DOHH2 (cell line): ENCODE measurements around the gene RNF39.

Source experiments
- H3F3A ChIP-seq: fragments of 200-600 bp; sonication (generic), shearing (Covaris generic); 2 replicates; pipeline ENCODE4 v1.6.0; 2016; ENCODE audit warnings: antibody characterized with exemption, mild to moderate bottlenecking; ENCODE audit not compliant: control insufficient read depth, insufficient read depth
- H3K27ac ChIP-seq: fragments of 200-600 bp; sonication (generic); 2 replicates; pipeline ENCODE4 v1.5.1; 2014; ENCODE audit warnings: low read depth, mild to moderate bottlenecking, low read length, moderate library complexity
- H3K27me3 ChIP-seq: fragments of 200-600 bp; sonication (generic); 2 replicates; pipeline ENCODE4 v1.6.1; 2014; ENCODE audit warnings: mild to moderate bottlenecking, low read length, mixed read lengths; ENCODE audit not compliant: control insufficient read depth
- H3K36me3 ChIP-seq: fragments of 200-600 bp; sonication (generic); 2 replicates; pipeline ENCODE4 v1.6.1; 2014; ENCODE audit warnings: mild to moderate bottlenecking, low read length, moderate library complexity, mixed read lengths; ENCODE audit not compliant: control insufficient read depth
- H3K4me1 ChIP-seq: fragments of 200-600 bp; sonication (generic); 2 replicates; pipeline ENCODE4 v1.6.1; 2014; ENCODE audit warnings: mild to moderate bottlenecking, low read length, mixed read lengths; ENCODE audit not compliant: control insufficient read depth
- H3K4me2 ChIP-seq: fragments of 200-600 bp; sonication (generic); 2 replicates; pipeline ENCODE4 v1.6.0; 2014; ENCODE audit warnings: mild to moderate bottlenecking, low read length, moderate library complexity
- H3K4me3 ChIP-seq: fragments of 200-600 bp; sonication (generic); 2 replicates; pipeline ENCODE4 v1.5.1; 2014; ENCODE audit warnings: mild to moderate bottlenecking, low read length, mixed read lengths
- H3K79me2 ChIP-seq: fragments of 200-600 bp; sonication (generic); 2 replicates; pipeline ENCODE4 v1.6.1; 2014; ENCODE audit warnings: mild to moderate bottlenecking, low read length, mixed read lengths; ENCODE audit not compliant: control insufficient read depth
- H3K9me2 ChIP-seq: fragments of 200-600 bp; sonication (generic); replicated peaks from 2 replicates; pipeline ENCODE4 v1.6.1; 2014; ENCODE audit warnings: mild to moderate bottlenecking, low read length, mixed read lengths; ENCODE audit not compliant: control insufficient read depth
- H3K9me3 ChIP-seq: fragments of 200-600 bp; sonication (generic); 2 replicates; pipeline ENCODE4 v1.6.1; 2014; ENCODE audit warnings: antibody characterized with exemption, low read length, mixed read lengths; ENCODE audit not compliant: control insufficient read depth, insufficient read depth
- H4K20me1 ChIP-seq: fragments of 200-600 bp; sonication (generic); 2 replicates; pipeline ENCODE4 v1.6.0; 2014; ENCODE audit warnings: low read depth, mild to moderate bottlenecking, antibody characterized with exemption, low read length, moderate library complexity; ENCODE audit not compliant: control insufficient read depth, insufficient read depth
- EZH2phosphoT487 ChIP-seq: fragments of 200-600 bp; sonication (generic); IDR thresholded peaks from 2 replicates; pipeline ENCODE4 v1.6.1; 2017; ENCODE audit warnings: borderline replicate concordance, mild to moderate bottlenecking, antibody characterized with exemption, low read length, moderate library complexity, mixed read lengths
- TF ChIP-seq, protein P1 (sequence below): fragments of 200-600 bp; sonication (generic); IDR thresholded peaks from one replicate; pipeline ENCODE4 v1.5.1; 2014; ENCODE audit warnings: antibody characterized with exemption, mild to moderate bottlenecking, low read depth, low read length; ENCODE audit not compliant: poor library complexity, severe bottlenecking

The RNF39 gene

DNA sequence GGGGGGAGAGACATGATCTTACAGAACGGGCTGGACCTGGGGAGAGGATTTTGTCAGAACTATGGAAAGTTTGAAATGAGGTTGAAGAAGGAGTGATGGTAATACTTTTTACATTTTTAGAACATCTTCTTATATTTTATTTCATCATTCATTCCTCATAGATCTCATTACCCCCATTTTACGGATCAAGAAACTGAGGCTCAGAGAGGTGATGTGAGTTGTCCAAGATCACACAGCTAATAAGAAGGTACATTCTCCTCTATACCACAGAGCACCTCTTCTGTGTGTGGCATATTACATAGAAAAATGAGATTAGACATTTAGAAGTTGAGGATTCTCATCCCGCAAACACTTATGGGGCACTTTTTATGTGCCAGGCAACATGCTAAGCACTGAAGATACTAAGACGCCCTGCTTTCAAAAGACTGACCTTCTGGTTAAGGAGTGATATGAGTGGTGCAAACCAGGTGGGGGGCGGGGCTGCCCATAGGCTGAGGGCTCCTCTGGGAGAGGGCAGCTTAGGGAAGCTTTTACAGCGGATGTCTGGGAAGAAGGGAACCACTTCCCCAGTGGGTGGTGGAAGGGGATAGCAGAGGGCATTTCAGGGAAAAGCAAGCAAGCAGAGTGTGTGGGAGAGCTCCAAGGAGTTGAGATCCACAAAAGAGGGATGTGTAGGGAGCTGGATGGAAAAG is 17.4 kb upstream of the RNF39 start:
- H3K9me3 ChIP-seq, result no peaks in the 10 kb centered on the region; the same call in 1 of the 2 replicates
- H4K20me1 ChIP-seq, result no peaks in the 10 kb centered on the region
- H3K36me3 ChIP-seq, result no peaks in the 10 kb centered on the region
- no peak overlapping the region for H3K4me3 ChIP-seq
- TF ChIP-seq, protein P1, sequence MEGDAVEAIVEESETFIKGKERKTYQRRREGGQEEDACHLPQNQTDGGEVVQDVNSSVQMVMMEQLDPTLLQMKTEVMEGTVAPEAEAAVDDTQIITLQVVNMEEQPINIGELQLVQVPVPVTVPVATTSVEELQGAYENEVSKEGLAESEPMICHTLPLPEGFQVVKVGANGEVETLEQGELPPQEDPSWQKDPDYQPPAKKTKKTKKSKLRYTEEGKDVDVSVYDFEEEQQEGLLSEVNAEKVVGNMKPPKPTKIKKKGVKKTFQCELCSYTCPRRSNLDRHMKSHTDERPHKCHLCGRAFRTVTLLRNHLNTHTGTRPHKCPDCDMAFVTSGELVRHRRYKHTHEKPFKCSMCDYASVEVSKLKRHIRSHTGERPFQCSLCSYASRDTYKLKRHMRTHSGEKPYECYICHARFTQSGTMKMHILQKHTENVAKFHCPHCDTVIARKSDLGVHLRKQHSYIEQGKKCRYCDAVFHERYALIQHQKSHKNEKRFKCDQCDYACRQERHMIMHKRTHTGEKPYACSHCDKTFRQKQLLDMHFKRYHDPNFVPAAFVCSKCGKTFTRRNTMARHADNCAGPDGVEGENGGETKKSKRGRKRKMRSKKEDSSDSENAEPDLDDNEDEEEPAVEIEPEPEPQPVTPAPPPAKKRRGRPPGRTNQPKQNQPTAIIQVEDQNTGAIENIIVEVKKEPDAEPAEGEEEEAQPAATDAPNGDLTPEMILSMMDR, result no peak
- no peak for TF ChIP-seq EZH2phosphoT487
- H3K9me2 ChIP-seq, result no peaks in the 10 kb centered on the region
- H3K27ac ChIP-seq, result no peak overlapping the region
- no peaks in the 10 kb centered on the region for H3K79me2 ChIP-seq
- H3K4me2 ChIP-seq, result no peak overlapping the region
- no peaks in the 10 kb centered on the region for H3F3A ChIP-seq
- peaks cover 55% of the 10 kb centered on the region for H3K27me3 ChIP-seq
- H3K4me1 ChIP-seq, result no peaks in the 10 kb centered on the region

DNA sequence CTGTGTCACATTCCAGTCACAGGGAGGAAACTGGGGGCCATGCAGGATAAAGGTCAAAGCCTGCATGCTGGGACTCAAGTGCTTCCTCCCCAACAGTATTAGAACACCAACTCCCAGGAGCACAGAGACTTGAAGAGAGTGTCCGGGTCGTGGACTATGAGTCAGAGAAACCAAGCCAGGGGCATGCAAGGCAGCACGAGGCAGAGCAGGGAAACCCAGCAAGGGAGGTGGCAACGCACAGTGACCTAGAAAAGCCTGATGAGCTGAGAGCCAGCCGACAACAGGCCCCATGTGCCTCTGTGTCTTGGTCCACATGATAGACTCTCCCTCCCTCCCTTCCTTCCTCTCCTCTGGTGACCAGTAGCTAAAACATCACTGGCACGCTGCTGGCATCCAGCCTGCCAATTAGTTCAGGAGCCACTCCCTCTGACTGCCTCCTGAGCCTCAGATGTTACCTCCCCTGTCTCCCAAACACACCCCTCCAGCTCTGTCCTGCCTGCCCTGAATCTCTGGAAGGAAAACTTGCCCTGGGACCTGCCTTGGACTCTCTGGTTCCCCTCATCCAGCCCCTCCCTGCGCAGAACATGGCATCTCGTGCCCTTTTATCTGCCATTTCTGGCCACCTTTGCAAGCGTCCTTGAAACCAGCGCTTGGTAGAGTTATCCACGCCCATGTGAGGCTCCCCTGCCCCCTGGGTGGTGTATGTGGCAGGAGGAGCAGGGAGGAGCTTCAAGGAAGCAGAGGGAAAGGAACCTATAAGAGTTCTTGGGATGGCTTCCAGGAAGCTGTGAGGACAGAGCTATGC is 16.2 kb upstream of the RNF39 start:
- H4K20me1 ChIP-seq, result no peaks in the 10 kb centered on the region
- H3K36me3 ChIP-seq, result no peaks in the 10 kb centered on the region
- H3F3A ChIP-seq, result no peaks in the 10 kb centered on the region
- no peaks in the 10 kb centered on the region for H3K79me2 ChIP-seq
- H3K9me3 ChIP-seq, result no peaks in the 10 kb centered on the region; the same call in 1 of the 2 replicates
- H3K27me3 ChIP-seq, result peaks cover 48% of the 10 kb centered on the region
- no peak for TF ChIP-seq EZH2phosphoT487
- no peak overlapping the region for H3K4me2 ChIP-seq
- H3K4me1 ChIP-seq, result no peaks in the 10 kb centered on the region
- H3K4me3 ChIP-seq, result no peak overlapping the region
- no peaks in the 10 kb centered on the region for H3K9me2 ChIP-seq
- H3K27ac ChIP-seq, result no peak overlapping the region

DNA sequence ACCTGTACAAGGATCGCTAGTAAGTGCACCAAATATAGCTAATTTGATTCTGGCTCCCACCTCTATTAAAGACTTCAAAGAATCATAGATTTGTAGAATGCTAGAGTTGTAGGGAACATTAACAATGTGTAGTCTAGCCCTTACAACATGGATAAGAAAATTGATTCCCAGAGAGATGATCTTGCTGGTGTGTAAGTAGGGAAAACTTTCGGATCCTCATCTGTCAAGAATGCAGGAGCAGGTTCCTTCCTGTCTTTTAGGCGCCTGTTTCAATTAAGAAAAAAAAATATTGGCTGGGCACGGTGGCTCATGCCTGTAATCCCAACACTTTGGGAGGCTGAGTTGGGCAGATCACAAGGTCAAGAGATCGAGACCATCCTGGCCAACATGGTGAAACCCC is 12.3 kb upstream of the RNF39 start:
- H3K9me2 ChIP-seq, result no peaks in the 10 kb centered on the region
- no peaks in the 10 kb centered on the region for H4K20me1 ChIP-seq
- H3K79me2 ChIP-seq, result no peaks in the 10 kb centered on the region
- H3K27me3 ChIP-seq, result peaks cover 22% of the 10 kb centered on the region
- H3F3A ChIP-seq, result no peaks in the 10 kb centered on the region
- no peak overlapping the region for H3K4me3 ChIP-seq
- H3K4me2 ChIP-seq, result no peak overlapping the region
- H3K4me1 ChIP-seq, result no peaks in the 10 kb centered on the region
- no peaks in the 10 kb centered on the region for H3K9me3 ChIP-seq
- H3K27ac ChIP-seq, result no peak overlapping the region
- H3K36me3 ChIP-seq, result no peaks in the 10 kb centered on the region
- TF ChIP-seq, protein P1, result no peak
- no peak for TF ChIP-seq EZH2phosphoT487

DNA sequence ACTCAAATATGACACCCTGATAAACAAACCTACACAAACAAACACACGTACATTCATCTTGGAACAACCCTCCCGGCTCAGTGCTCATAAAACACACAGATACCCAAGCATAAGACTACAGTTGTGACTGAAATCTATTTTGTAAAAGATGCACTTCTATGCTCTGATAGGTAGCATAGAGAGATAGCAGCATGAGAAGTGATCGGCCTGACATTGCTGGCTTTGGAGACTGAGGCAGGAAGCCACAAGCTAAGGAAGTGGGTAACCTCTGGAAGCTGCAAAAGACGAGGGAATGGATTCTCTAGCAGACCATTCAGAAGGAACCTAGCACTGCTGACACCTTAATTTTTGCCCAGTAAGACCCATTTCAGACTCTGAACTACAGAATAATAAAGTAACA is 1.6 kb upstream of the RNF39 start:
- Histone ChIP-seq H3K4me2 (no peak overlapping the region), H3K9me2 (no peaks in the 10 kb centered on the region), H4K20me1 (no peaks in the 10 kb centered on the region), H3K9me3 (no peaks in the 10 kb centered on the region), H3K4me3 (no peak overlapping the region), H3K27ac (no peak overlapping the region), H3F3A (no peaks in the 10 kb centered on the region), H3K79me2 (no peaks in the 10 kb centered on the region), H3K4me1 (no peaks in the 10 kb centered on the region), H3K36me3 (no peaks in the 10 kb centered on the region), H3K27me3 (peaks cover 38% of the 10 kb centered on the region)
- no peak for TF ChIP-seq EZH2phosphoT487
- TF ChIP-seq, protein P1, result no peak
